Lower lobe of right lung (tissue), 2 donors: ENCODE measurements around the gene MACROD2. TPM values are rescaled to one million over a fixed set of nuclear protein-coding genes. Genes with fewer than 3 reads are reported as not detected.

Experiments used
- ATAC-seq, 2 donors: fragments of 200-7000 bp; cut with Tn5 transposase; one replicate each; pipeline ENCODE4 v1.9.1; 2020 to 2022; ENCODE audit warnings: mild to moderate bottlenecking in 2 of 2, moderate library complexity in 2 of 2
- DNase-seq: peaks from one replicate; pipeline ENCODE4 v3.0.0-alpha.2; 2020
- H3K27ac ChIP-seq: fragments of 200-600 bp; one replicate; pipeline ENCODE4 v1.8.0; 2022
- H3K27me3 ChIP-seq: fragments of 200-600 bp; one replicate; pipeline ENCODE4 v1.8.0; 2022; ENCODE audit warnings: low read depth
- H3K36me3 ChIP-seq: fragments of 200-600 bp; one replicate; pipeline ENCODE4 v1.8.0; 2022; ENCODE audit warnings: mild to moderate bottlenecking
- H3K4me1 ChIP-seq: fragments of 200-600 bp; one replicate; pipeline ENCODE4 v1.8.0; 2022
- H3K4me3 ChIP-seq: fragments of 200-600 bp; one replicate; pipeline ENCODE4 v1.8.0; 2022; ENCODE audit warnings: mild to moderate bottlenecking
- H3K9me3 ChIP-seq: fragments of 200-600 bp; one replicate; pipeline ENCODE4 v1.8.0; 2022
- CTCF ChIP-seq: fragments of 200-600 bp; IDR thresholded peaks from one replicate; pipeline ENCODE4 v1.8.0; 2022; ENCODE audit warnings: antibody characterized with exemption, mild to moderate bottlenecking
- intact Hi-C: fragments of 100-400 bp; cut with DNase I; formaldehyde crosslinking; loops from one replicate; pipeline ENCODE4 v1.11.0; 2022
- total RNA-seq: library from RNA; stranded (reverse); fragmentation: NEBNext Ultra II Directional; extraction: Animal tissue kit (Norgen Biotek cat#: 25700); gene quantifications from one replicate; pipeline ENCODE4 v1.2.1, GENCODE V29; 2021
- donor health status: DM: no; HTN: yes; CAD: no; lungs with severe emphysema.

The MACROD2 gene
- total RNA-seq, 1 donor from 2014 or later, result 73.0 TPM

- Histone ChIP-seq H3K27ac (no peak overlapping the region), H3K4me1 (no peaks in the 10 kb centered on the region), H3K9me3 (peaks cover 8% of the 10 kb centered on the region), H3K36me3 (no peaks in the 10 kb centered on the region), H3K4me3 (no peak overlapping the region), H3K27me3 (no peaks in the 10 kb centered on the region)
- TF ChIP-seq CTCF, result no peak
- no peak for ATAC-seq
- intact Hi-C loops, result no loop called here
- DNase-seq, result no peak
Measured at GRCh38 chr20:14569641-14570040, 574.3 kb downstream of the MACROD2 start.

- no peak overlapping the region for H3K4me3 ChIP-seq
- H3K27ac ChIP-seq, result no peak overlapping the region
- intact Hi-C loops, result no loop called here
- no peak for ATAC-seq
- peaks cover 5% of the 10 kb centered on the region for H3K9me3 ChIP-seq
- no peaks in the 10 kb centered on the region for H3K27me3 ChIP-seq
- no peak for TF ChIP-seq CTCF
- no peak for DNase-seq
- no peaks in the 10 kb centered on the region for H3K4me1 ChIP-seq
- no peaks in the 10 kb centered on the region for H3K36me3 ChIP-seq
Measured at GRCh38 chr20:14570811-14571210, 575.5 kb downstream of the MACROD2 start.

- ATAC-seq (no peak), DNase-seq (no peak)
- Histone ChIP-seq H3K27ac (no peak overlapping the region), H3K36me3 (no peaks in the 10 kb centered on the region), H3K4me1 (no peaks in the 10 kb centered on the region), H3K9me3 (no peaks in the 10 kb centered on the region), H3K4me3 (no peak overlapping the region), H3K27me3 (no peaks in the 10 kb centered on the region)
- intact Hi-C loops, result no loop called here
- no peak for TF ChIP-seq CTCF
Measured at GRCh38 chr20:14573676-14574075, 578.4 kb downstream of the MACROD2 start.

DNA sequence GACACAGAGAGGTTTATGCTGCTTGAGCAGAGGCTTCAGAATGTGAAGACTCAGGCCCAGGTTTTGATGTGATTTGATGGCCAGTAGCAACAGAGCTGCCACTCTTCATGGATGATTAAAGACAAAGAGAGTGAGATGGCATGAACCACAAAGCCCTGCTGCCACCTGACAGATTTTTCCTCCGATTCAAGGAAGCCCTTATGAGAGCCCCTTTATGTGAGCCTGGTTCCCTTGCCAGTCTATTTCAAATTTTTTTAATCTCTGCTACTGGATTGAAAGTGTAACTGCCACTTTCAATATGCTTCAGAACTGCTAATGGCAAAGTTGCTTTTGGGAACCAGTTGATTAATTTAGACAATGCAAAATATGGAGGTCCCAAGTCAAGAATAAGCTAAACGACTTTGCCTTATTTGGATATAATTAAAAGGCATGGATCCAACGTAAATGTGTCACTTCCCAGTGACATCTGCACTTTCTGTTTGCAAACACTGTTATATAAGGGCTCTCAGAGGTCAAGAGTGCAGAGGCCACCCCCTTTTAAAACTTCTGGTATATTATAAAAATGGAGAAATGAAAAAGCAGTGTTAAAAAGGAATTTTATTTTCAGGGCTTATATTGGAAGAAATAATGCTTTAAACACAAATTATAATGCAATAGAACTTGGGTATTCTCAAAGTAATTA is 581.0 kb downstream of the MACROD2 start:
- intact Hi-C loops, result no loop called here
- no peak for TF ChIP-seq CTCF
- no peak for ATAC-seq
- DNase-seq, result no peak
- no peaks in the 10 kb centered on the region for H3K9me3 ChIP-seq
- H3K4me3 ChIP-seq, result no peak overlapping the region
- no peak overlapping the region for H3K27ac ChIP-seq
- H3K27me3 ChIP-seq, result no peaks in the 10 kb centered on the region
- H3K36me3 ChIP-seq, result no peaks in the 10 kb centered on the region
- no peaks in the 10 kb centered on the region for H3K4me1 ChIP-seq

DNA sequence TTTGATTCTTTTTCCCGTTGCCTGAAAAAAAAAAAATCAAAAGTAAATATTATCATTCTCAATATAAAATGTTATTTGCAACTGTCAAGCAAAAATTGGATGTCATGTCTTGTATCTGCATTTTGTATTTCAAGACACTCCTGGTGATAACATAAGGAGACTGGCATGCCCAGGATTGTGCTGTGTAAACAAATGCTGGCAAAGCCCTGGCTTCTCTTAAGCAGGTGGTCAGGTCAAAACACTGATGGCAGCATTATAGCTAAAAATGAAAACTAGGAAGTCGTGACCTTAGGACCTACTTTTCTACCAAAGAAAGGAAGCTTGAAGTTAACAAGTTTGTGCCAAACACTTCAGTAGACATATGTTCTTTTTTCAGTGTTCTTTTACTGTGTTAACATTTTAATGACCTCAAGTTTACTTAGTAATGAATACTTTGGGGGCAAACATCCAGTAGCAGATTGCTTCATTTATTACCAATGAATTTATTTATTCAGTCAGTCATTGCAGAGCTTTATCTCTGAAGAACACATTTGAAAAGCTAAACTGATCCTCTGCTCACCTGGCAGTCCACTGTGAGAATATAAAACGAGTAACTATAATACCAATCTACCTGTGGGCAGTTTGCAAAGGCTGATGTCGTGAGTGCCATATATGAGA is 585.2 kb downstream of the MACROD2 start:
- Histone ChIP-seq H3K27me3 (no peaks in the 10 kb centered on the region), H3K4me3 (no peak overlapping the region), H3K36me3 (no peaks in the 10 kb centered on the region), H3K9me3 (no peaks in the 10 kb centered on the region), H3K27ac (no peak overlapping the region), H3K4me1 (no peaks in the 10 kb centered on the region)
- no peak for DNase-seq
- ATAC-seq, result no peak
- no peak for TF ChIP-seq CTCF
- intact Hi-C loops, result no loop called here
